Stimulated activated naive CD8-positive, alpha-beta T cell treated with anti-CD3 and anti-CD28 coated beads, Interleukin-15, Interleukin-2, amounts not matched to agents 100 ng/mL and 50 ng/mL, for 24 hours (primary cell): ENCODE data around the gene MICALL2.

Experiments
- H3K27ac Mint-ChIP-seq: one replicate; pipeline ENCODE4 v1.8.0; 2021; ENCODE audit warnings: mild to moderate bottlenecking, mixed read lengths
- H3K27me3 Mint-ChIP-seq: one replicate; pipeline ENCODE4 v1.8.0; 2021; ENCODE audit warnings: mixed read lengths
- H3K36me3 Mint-ChIP-seq: one replicate; pipeline ENCODE4 v1.8.0; 2021; ENCODE audit warnings: low read depth, mixed read lengths
- H3K4me1 Mint-ChIP-seq: one replicate; pipeline ENCODE4 v1.8.0; 2021; ENCODE audit warnings: low read depth, mixed read lengths
- H3K4me3 Mint-ChIP-seq: one replicate; pipeline ENCODE4 v1.8.0; 2021; ENCODE audit warnings: mild to moderate bottlenecking, mixed read lengths
- H3K9me3 Mint-ChIP-seq: one replicate; pipeline ENCODE4 v1.8.0; 2021; ENCODE audit warnings: mixed read lengths

MICALL2 gene

DNA sequence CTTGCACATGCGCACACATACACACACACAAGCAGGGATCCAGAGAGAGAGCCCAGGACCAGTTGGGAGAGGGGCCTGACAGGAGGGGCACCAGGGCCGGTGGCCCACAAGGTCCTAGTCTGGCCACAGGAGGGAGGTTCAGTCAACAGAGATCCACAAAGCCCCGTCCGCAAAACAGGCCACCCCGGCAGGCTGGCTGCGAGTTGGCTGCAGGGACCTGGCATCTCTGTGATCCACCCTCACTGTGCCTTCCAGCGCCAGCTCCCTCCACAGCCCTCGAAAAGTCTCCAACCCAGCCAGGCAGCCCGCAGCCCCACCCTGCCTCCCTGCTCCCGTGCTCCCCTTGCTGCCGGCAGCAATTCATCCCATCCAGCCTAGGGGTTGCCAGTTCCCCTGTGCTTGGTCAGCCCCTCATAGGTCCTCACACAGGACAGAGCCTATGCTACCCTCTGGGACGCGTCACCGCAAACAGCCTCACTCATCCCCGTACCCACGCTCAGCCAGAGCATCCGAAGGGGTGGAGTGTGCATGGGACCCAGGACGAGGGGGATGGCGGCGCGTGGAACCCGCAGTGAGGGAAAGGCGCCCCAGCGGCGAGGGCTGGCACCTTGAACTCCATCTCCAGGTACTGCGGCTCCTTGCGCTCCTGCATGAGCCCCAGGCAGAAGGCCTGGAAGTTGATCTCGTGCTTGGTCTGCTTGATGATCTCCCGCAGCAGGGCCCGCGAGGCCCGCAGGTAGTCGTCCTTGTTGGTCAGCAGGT is 37.4 kb upstream of the MICALL2 start:
- Mint-ChIP-seq H3K36me3 (peaks cover 30% of the 10 kb centered on the region), H3K27me3 (no peaks in the 10 kb centered on the region), H3K4me1 (no peaks in the 10 kb centered on the region), H3K27ac (no peak overlapping the region), H3K9me3 (no peaks in the 10 kb centered on the region), H3K4me3 (no peak overlapping the region)

DNA sequence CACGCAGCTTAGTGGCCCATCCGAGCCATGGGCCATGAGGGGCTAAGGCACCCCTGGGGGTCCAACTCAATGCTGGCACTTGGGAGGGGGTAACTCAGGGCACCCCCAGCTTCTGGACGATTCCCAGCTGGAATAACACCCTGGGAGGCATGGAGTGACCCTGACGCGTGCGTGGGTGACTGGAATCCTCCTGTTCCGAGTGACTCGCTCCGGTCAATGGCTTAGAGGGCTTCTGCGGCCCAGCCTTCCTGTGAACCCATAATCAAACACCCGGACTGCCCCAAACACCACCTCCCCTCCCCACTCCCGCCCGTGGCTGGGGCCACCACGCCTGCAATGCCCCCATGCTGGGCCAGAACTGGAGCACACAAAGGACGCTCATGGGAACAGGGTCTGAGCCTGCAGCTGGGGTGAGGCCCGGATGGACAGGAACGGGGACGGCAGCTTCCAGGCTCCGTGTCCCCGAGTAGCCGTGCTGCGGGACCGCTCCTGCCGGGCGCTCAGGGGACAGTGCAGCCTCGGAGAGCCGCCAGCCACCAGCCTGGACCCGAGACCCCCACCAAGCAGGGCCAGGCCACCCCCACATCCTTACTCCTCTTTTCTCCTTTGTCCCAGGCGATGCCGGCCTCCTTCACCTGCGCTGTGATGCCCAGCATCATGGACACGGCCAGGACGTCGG is 36.4 kb upstream of the MICALL2 start:
- Mint-ChIP-seq H3K27ac (no peak overlapping the region), H3K27me3 (no peaks in the 10 kb centered on the region), H3K36me3 (peaks cover 32% of the 10 kb centered on the region), H3K4me3 (no peak overlapping the region), H3K4me1 (no peaks in the 10 kb centered on the region), H3K9me3 (no peaks in the 10 kb centered on the region)

GRCh38 chr7:1494866-1495563 is 35.7 kb upstream of the MICALL2 start:
- no peak overlapping the region for H3K4me3 Mint-ChIP-seq
- no peak overlapping the region for H3K27ac Mint-ChIP-seq
- no peaks in the 10 kb centered on the region for H3K4me1 Mint-ChIP-seq
- no peaks in the 10 kb centered on the region for H3K27me3 Mint-ChIP-seq
- no peaks in the 10 kb centered on the region for H3K9me3 Mint-ChIP-seq
- H3K36me3 Mint-ChIP-seq, result peaks cover 32% of the 10 kb centered on the region

GRCh38 chr7:1494447-1494846 is 35.2 kb upstream of the MICALL2 start:
- Mint-ChIP-seq H3K4me3 (no peak overlapping the region), H3K27ac (no peak overlapping the region), H3K27me3 (no peaks in the 10 kb centered on the region), H3K9me3 (no peaks in the 10 kb centered on the region), H3K4me1 (no peaks in the 10 kb centered on the region), H3K36me3 (peaks cover 32% of the 10 kb centered on the region)

GRCh38 chr7:1493571-1493970 is 34.3 kb upstream of the MICALL2 start:
- Mint-ChIP-seq H3K4me3 (no peak overlapping the region), H3K27ac (no peak overlapping the region), H3K36me3 (peaks cover 32% of the 10 kb centered on the region), H3K4me1 (no peaks in the 10 kb centered on the region), H3K9me3 (no peaks in the 10 kb centered on the region), H3K27me3 (no peaks in the 10 kb centered on the region)

DNA sequence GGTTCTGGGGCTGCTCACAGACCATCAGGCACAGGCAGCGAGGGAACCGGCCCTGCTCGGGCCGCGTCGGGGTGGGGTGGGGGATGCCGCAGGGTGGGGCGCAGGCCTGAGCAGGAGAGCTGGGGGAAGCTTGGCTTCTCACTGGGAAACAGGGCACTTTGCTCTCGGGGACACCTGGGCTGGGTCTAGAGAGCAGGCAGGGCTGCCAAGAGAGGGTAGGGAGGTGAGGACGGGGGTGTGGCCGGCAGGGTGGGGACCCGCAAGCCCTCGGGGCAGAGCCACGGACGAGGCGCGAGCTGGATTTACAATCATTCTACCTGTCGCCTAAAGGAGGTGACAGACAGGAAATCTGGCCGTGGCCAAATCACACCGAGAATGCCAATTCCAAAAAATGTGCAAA is 33.9 kb upstream of the MICALL2 start:
- peaks cover 32% of the 10 kb centered on the region for H3K36me3 Mint-ChIP-seq
- H3K4me1 Mint-ChIP-seq, result no peaks in the 10 kb centered on the region
- no peaks in the 10 kb centered on the region for H3K27me3 Mint-ChIP-seq
- H3K4me3 Mint-ChIP-seq, result no peak overlapping the region
- no peak overlapping the region for H3K27ac Mint-ChIP-seq
- H3K9me3 Mint-ChIP-seq, result no peaks in the 10 kb centered on the region

DNA sequence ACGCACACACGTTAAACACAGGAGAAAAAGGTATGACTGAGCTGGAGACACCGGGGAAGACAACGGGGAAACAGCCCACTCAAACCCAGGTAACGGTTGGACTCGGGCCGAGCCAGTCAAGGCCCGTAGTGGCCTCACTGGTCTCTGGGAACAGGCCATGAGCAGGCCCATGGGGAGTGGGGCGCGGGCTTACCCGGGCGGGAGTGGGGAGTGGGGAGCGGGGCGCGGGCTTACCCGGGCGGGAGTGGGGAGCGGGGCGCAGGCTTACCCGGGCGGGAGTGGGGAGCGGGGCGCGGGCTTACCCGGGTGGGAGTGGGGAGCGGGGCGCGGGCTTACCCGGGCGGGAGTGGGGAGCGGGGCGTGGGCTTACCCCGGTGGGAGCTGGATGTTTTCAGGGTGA is 33.4 kb upstream of the MICALL2 start:
- H3K27ac Mint-ChIP-seq, result no peak overlapping the region
- H3K36me3 Mint-ChIP-seq, result peaks cover 32% of the 10 kb centered on the region
- no peaks in the 10 kb centered on the region for H3K27me3 Mint-ChIP-seq
- no peaks in the 10 kb centered on the region for H3K4me1 Mint-ChIP-seq
- H3K9me3 Mint-ChIP-seq, result no peaks in the 10 kb centered on the region
- H3K4me3 Mint-ChIP-seq, result no peak overlapping the region

GRCh38 chr7:1492221-1492620 is 33.0 kb upstream of the MICALL2 start:
- Mint-ChIP-seq H3K27ac (no peak overlapping the region), H3K9me3 (no peaks in the 10 kb centered on the region), H3K27me3 (no peaks in the 10 kb centered on the region), H3K36me3 (peaks cover 30% of the 10 kb centered on the region), H3K4me3 (no peak overlapping the region), H3K4me1 (no peaks in the 10 kb centered on the region)

DNA sequence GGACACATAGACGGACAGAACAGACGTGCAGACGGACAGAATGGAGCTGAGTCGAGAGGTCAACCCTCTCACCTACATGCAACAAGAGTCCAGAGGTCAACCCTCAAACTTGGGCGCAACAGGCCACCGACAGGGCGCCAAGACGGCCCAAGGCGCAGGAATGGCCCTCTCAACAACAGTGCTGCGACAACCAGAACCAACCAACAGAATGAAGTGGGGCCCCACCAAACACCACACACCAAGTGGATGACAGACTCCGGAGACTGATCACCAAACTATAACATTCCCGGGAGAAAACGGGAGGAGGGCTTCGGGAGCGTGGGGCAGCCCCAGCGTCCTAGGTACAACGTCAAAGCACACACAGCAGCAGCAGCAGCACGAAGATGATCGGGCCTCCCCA is 31.6 kb upstream of the MICALL2 start:
- Mint-ChIP-seq H3K27ac (no peak overlapping the region), H3K4me3 (no peak overlapping the region), H3K36me3 (peaks cover 25% of the 10 kb centered on the region), H3K27me3 (no peaks in the 10 kb centered on the region), H3K4me1 (no peaks in the 10 kb centered on the region), H3K9me3 (no peaks in the 10 kb centered on the region)

GRCh38 chr7:1489336-1489735 is 30.1 kb upstream of the MICALL2 start:
- H3K4me1 Mint-ChIP-seq, result no peaks in the 10 kb centered on the region
- H3K9me3 Mint-ChIP-seq, result no peaks in the 10 kb centered on the region
- no peaks in the 10 kb centered on the region for H3K27me3 Mint-ChIP-seq
- H3K36me3 Mint-ChIP-seq, result peaks cover 28% of the 10 kb centered on the region
- H3K4me3 Mint-ChIP-seq, result no peak overlapping the region
- no peak overlapping the region for H3K27ac Mint-ChIP-seq

- Mint-ChIP-seq H3K4me3 (no peak overlapping the region), H3K27me3 (no peaks in the 10 kb centered on the region), H3K36me3 (peaks cover 28% of the 10 kb centered on the region), H3K27ac (no peak overlapping the region), H3K4me1 (no peaks in the 10 kb centered on the region), H3K9me3 (no peaks in the 10 kb centered on the region)
These were observed 28.7 kb upstream of the MICALL2 start for GRCh38 chr7:1488016-1488415.

DNA sequence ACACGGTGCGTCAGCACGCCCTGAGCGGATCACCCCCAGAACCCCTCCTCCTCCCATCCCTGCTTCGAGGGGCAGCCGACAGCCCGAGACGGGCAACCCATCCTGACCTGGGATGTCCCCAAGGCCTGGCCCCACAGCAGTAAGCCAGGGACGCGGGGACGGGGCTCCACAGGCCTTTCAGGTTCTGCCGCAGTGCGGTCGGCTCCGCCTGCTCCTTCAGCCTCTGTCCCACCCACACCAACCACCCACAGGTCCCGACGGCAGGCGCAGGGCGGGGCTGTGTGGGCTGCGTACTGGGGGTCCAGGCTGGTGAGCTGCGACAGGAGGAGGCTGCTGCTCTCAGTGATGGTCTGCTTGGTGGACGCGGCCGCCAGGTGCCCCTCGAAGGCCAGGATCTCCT is 28.2 kb upstream of the MICALL2 start:
- no peaks in the 10 kb centered on the region for H3K9me3 Mint-ChIP-seq
- no peak overlapping the region for H3K27ac Mint-ChIP-seq
- H3K4me1 Mint-ChIP-seq, result no peaks in the 10 kb centered on the region
- no peaks in the 10 kb centered on the region for H3K27me3 Mint-ChIP-seq
- peaks cover 26% of the 10 kb centered on the region for H3K36me3 Mint-ChIP-seq
- no peak overlapping the region for H3K4me3 Mint-ChIP-seq

- H3K36me3 Mint-ChIP-seq, result peaks cover 17% of the 10 kb centered on the region
- H3K27me3 Mint-ChIP-seq, result no peaks in the 10 kb centered on the region
- no peaks in the 10 kb centered on the region for H3K9me3 Mint-ChIP-seq
- no peak overlapping the region for H3K4me3 Mint-ChIP-seq
- H3K27ac Mint-ChIP-seq, result no peak overlapping the region
- H3K4me1 Mint-ChIP-seq, result no peaks in the 10 kb centered on the region
These were observed 27.3 kb upstream of the MICALL2 start for GRCh38 chr7:1486571-1486970.

GRCh38 chr7:1485156-1485555 is 25.9 kb upstream of the MICALL2 start:
- no peaks in the 10 kb centered on the region for H3K9me3 Mint-ChIP-seq
- H3K36me3 Mint-ChIP-seq, result peaks cover 4% of the 10 kb centered on the region
- H3K4me3 Mint-ChIP-seq, result no peak overlapping the region
- H3K27me3 Mint-ChIP-seq, result no peaks in the 10 kb centered on the region
- no peak overlapping the region for H3K27ac Mint-ChIP-seq
- H3K4me1 Mint-ChIP-seq, result no peaks in the 10 kb centered on the region

- H3K9me3 Mint-ChIP-seq, result no peaks in the 10 kb centered on the region
- H3K36me3 Mint-ChIP-seq, result peaks cover 4% of the 10 kb centered on the region
- H3K4me3 Mint-ChIP-seq, result no peak overlapping the region
- H3K27ac Mint-ChIP-seq, result no peak overlapping the region
- no peaks in the 10 kb centered on the region for H3K27me3 Mint-ChIP-seq
- no peaks in the 10 kb centered on the region for H3K4me1 Mint-ChIP-seq
These were observed 25.3 kb upstream of the MICALL2 start for GRCh38 chr7:1484569-1484968.
